Ovary (tissue), 9 donors: ENCODE measurements around the gene RAB28. TPM values are rescaled to one million over a fixed set of nuclear protein-coding genes. Genes with fewer than 3 reads are reported as not detected.

ENCODE experiments used
- DNase-seq, 5 donors: peaks; one replicate each; pipeline ENCODE4 v3.0.0-alpha.2; 2019 to 2020
- H3K27ac ChIP-seq, 2 donors: fragments of 200-600 bp; one replicate each; pipeline versions ENCODE4 v1.5.1 to v1.8.0; 2019 to 2022
- H3K27me3 ChIP-seq: fragments of 200-600 bp; one replicate; pipeline ENCODE4 v1.8.0; 2022
- H3K36me3 ChIP-seq: fragments of 200-600 bp; sonication (generic); one replicate; pipeline ENCODE4 v1.5.1; 2019
- H3K4me1 ChIP-seq: one replicate; pipeline ENCODE4 v1.8.1; 2013; ENCODE audit warnings: mild to moderate bottlenecking, moderate library complexity; ENCODE audit not compliant: insufficient read depth
- H3K4me3 ChIP-seq: fragments of 200-600 bp; sonication (generic); one replicate; pipeline ENCODE4 v1.5.1; 2017
- H3K9me3 ChIP-seq, 2 donors: fragments of 200-600 bp in 1 of 2; sonication (generic) in 1 of 2; one replicate each; pipeline versions ENCODE4 v1.5.1 to v1.8.1; 2013 to 2019; ENCODE audit warnings: mild to moderate bottlenecking in 1 of 2, moderate library complexity in 1 of 2
- CTCF ChIP-seq, 3 donors: fragments of 450-650 bp in 2 of 3; fragments of 200-600 bp in 1 of 3; IDR thresholded peaks; one replicate each; pipeline versions ENCODE4 v1.5.1 to v1.8.0; 2016 to 2022; ENCODE audit warnings: antibody characterized with exemption in 3 of 3, mild to moderate bottlenecking in 1 of 3
- EP300 ChIP-seq: sonication (generic); formaldehyde crosslinking; IDR thresholded peaks from one replicate; pipeline ENCODE4 v1.6.1; 2017; ENCODE audit warnings: antibody characterized with exemption
- POLR2A ChIP-seq: fragments of 450-650 bp; IDR thresholded peaks from one replicate; pipeline ENCODE4 v1.6.1; 2017; ENCODE audit warnings: antibody characterized with exemption, mild to moderate bottlenecking, moderate library complexity
- WGBS, 3 donors: extraction: QIAGEN DNeasy Blood & Tissue Kit in 1 of 3; methylation state at CpG; one replicate each; pipeline versions ENCODE4 v1.1.5 to v1.1.7; 2013 to 2017; 5-methylcytosine and 5-hydroxymethylcytosine counted together
- intact Hi-C, 4 donors: fragments of 100-400 bp; cut with DNase I; formaldehyde crosslinking; loops; one replicate each; pipeline versions ENCODE4 v1.11.0 to v1.15.1; 2022 to 2023
- polyA plus RNA-seq, 2 donors: library from polyadenylated mRNA; stranded (reverse); fragments of 200-250 nt in 1 of 2; fragments of 350-450 nt in 1 of 2; fragmentation: Illumina TruSeq in 1 of 2; extraction: RNeasy Lipid Tissue Mini Kit (QIAGEN cat#74804) in 1 of 2; gene quantifications; one replicate each; pipeline ENCODE4 v1.2.3, GENCODE V29; 2013 to 2014
- total RNA-seq, 7 donors: library from RNA; depleted of rRNA in 2 of 7; stranded (reverse); fragments of >200 nt in 2 of 7; fragmentation: NEBNext Ultra II Directional in 3 of 7; extraction: Animal tissue kit (Norgen Biotek cat#: 25700) in 3 of 7; gene quantifications; one replicate each; pipeline versions ENCODE4 v1.1.0 to v1.2.4, GENCODE V29; 2016 to 2023
- donor health status: DM: no; HTN: no; CAD: no; lungs with moderate emphysema.
- donor health status: DM: no; HTN: no; CAD: no.
- donor health status: Bipolar disorder and iron deficiency.
- donor health status: DM: yes; HTN: yes; CAD: no.
- donor health status: DM: no; HTN: no; CAD: no.
- donor health status: DM: yes; HTN: yes; CAD: no.

RAB28 gene
- total and polyA plus RNA-seq, 9 donors = 17.4 to 24.2 (median 20.0) TPM

- intact Hi-C loops = no loop called here
- H3K9me3 ChIP-seq = no peaks in the 10 kb centered on the region
- no peaks in the 10 kb centered on the region for H3K27me3 ChIP-seq
- H3K27ac ChIP-seq = no peak overlapping the region
- DNase-seq = no peak
- H3K36me3 ChIP-seq = no peaks in the 10 kb centered on the region
- no peaks in the 10 kb centered on the region for H3K4me1 ChIP-seq
- TF ChIP-seq CTCF (IDR thresholded peaks at IDR 0.05) = no peak
- no peak for TF ChIP-seq POLR2A
- TF ChIP-seq EP300 = no peak
- H3K4me3 ChIP-seq = no peak overlapping the region
- 80 to 88% (median 88%) methylated on average over 3 of the region's 3 CpGs for WGBS, 3 donors
Observed at GRCh38 chr4:13327991-13328390, 156.1 kb downstream of the RAB28 start.

GRCh38 chr4:13325744-13326143 is 158.4 kb downstream of the RAB28 start:
- WGBS, 3 donors = 59 to 73% (median 66%) methylated on average over 3 of the region's 3 CpGs
- H3K4me3 ChIP-seq = no peak overlapping the region
- H3K36me3 ChIP-seq = no peaks in the 10 kb centered on the region
- no peak for DNase-seq
- no peak overlapping the region for H3K27ac ChIP-seq
- no peak for TF ChIP-seq POLR2A
- no peak for TF ChIP-seq EP300
- TF ChIP-seq CTCF (IDR thresholded peaks at IDR 0.05) = no peak
- H3K27me3 ChIP-seq = no peaks in the 10 kb centered on the region
- peaks cover 0 to 4% of the 10 kb centered on the region in 2 donors for H3K9me3 ChIP-seq
- intact Hi-C loops = no loop called here
- H3K4me1 ChIP-seq = no peaks in the 10 kb centered on the region

- intact Hi-C loops = no loop called here
- TF ChIP-seq EP300 (no peak), POLR2A (no peak), CTCF (IDR thresholded peaks at IDR 0.05) (no peak)
- Histone ChIP-seq H3K27me3 (no peaks in the 10 kb centered on the region), H3K4me3 (no peak overlapping the region), H3K36me3 (no peaks in the 10 kb centered on the region), H3K27ac (no peak overlapping the region), H3K9me3 (peaks cover 0 to 4% of the 10 kb centered on the region in 2 donors), H3K4me1 (no peaks in the 10 kb centered on the region)
- 73 to 89% (median 86%) methylated on average over 3 of the region's 3 CpGs for WGBS, 3 donors
- DNase-seq = no peak
Observed at GRCh38 chr4:13323921-13324320, 160.2 kb downstream of the RAB28 start.

GRCh38 chr4:13322681-13323101 is 161.4 kb downstream of the RAB28 start:
- H3K27me3 ChIP-seq = no peaks in the 10 kb centered on the region
- H3K4me3 ChIP-seq = no peak overlapping the region
- no peaks in the 10 kb centered on the region for H3K36me3 ChIP-seq
- intact Hi-C loops = no loop called here
- TF ChIP-seq CTCF (IDR thresholded peaks at IDR 0.05) (no peak), EP300 (no peak), POLR2A (no peak)
- H3K9me3 ChIP-seq = peaks cover 0 to 4% of the 10 kb centered on the region in 2 donors
- no peaks in the 10 kb centered on the region for H3K4me1 ChIP-seq
- DNase-seq = no peak
- no peak overlapping the region for H3K27ac ChIP-seq

Other genes starting within 250 kb of the RAB28 start
- gene NKX3-2, start 60.2 kb upstream of the RAB28 start, total RNA-seq = 1 to 10 TPM in 1 of 7 donors, under 1 TPM in 5, not detected in 1; 0.10 to 1.4 (median 0.49) TPM
- under 1 TPM; 0.10 to 0.21 TPM for gene NKX3-2, start 60.2 kb upstream of the RAB28 start, polyA plus RNA-seq
- 10 to 100 TPM; 32.5 to 41.6 (median 39.1) TPM for gene BOD1L1, start 143.4 kb upstream of the RAB28 start, total RNA-seq
- 10 to 100 TPM; 21.2 to 31.9 TPM for gene BOD1L1, start 143.4 kb upstream of the RAB28 start, polyA plus RNA-seq